Cardiac muscle cell (in vitro differentiated cells and primary cell): ENCODE results near the gene PLXNA2. TPM values are rescaled to one million over a fixed set of nuclear protein-coding genes. Genes with fewer than 3 reads are reported as not detected.
A peak's percentile ranks its signal among the peaks of the same experiment; 100 is the strongest.

Experiments used
- DNase-seq, 2 donors: peaks; one replicate each; pipeline versions ENCODE4 v3.0.0 to v3.0.0-alpha.2; 2010 to 2017; ENCODE audit warnings: low read depth in 1 of 2, low spot score in 1 of 2
- H3K27ac ChIP-seq: fragments of 200-600 bp; sonication (generic); 2 replicates; pipeline ENCODE4 v1.5.1; 2016
- H3K27me3 ChIP-seq: fragments of 200-600 bp; sonication (generic); 2 replicates; pipeline ENCODE4 v1.6.0; 2016; ENCODE audit warnings: control low read depth
- H3K36me3 ChIP-seq: fragments of 200-600 bp; sonication (generic); 2 replicates; pipeline ENCODE4 v1.5.1; 2016; ENCODE audit warnings: control low read depth
- H3K4me1 ChIP-seq: fragments of 200-600 bp; sonication (generic); 2 replicates; pipeline ENCODE4 v1.8.1; 2017; ENCODE audit warnings: low read depth, mild to moderate bottlenecking, mixed run types
- H3K4me3 ChIP-seq: fragments of 200-600 bp; sonication (generic); 2 replicates; pipeline ENCODE4 v1.5.1; 2016; ENCODE audit warnings: mild to moderate bottlenecking
- H3K9me3 ChIP-seq: fragments of 200-600 bp; sonication (generic); 2 replicates; pipeline ENCODE4 v1.5.1; 2017; ENCODE audit warnings: low read depth, mild to moderate bottlenecking, control low read depth
- CTCF ChIP-seq: IDR thresholded peaks from 2 replicates; pipeline ENCODE4 v1.5.1; 2012; ENCODE audit warnings: low read depth, mild to moderate bottlenecking, low read length
- polyA plus RNA-seq: library from polyadenylated mRNA; unstranded; fragments of >200 nt; fragmentation: Nextera tagmentation; extraction: Ambion mirVana; gene quantifications from 2 replicates; pipeline ENCODE4 v1.2.1, GENCODE V29; 2016
- total RNA-seq: library from RNA; depleted of rRNA; stranded (reverse); fragments of >200 nt; gene quantifications from 2 replicates; pipeline ENCODE4 v1.2.3, GENCODE V29; 2016

PLXNA2 gene
- total and polyA plus RNA-seq, 2 experiments from 2014 or later = 23.2 to 55.3 TPM

GRCh38 chr1:208089149-208089548 is 155.0 kb downstream of the PLXNA2 start:
- Histone ChIP-seq H3K27ac (no peak overlapping the region), H3K4me3 (no peak overlapping the region), H3K27me3 (no peaks in the 10 kb centered on the region), H3K36me3 (peaks cover 20% of the 10 kb centered on the region), H3K9me3 (no peaks in the 10 kb centered on the region), H3K4me1 (peaks cover 27% of the 10 kb centered on the region)
- no peak for TF ChIP-seq CTCF
- no peak for DNase-seq

- Histone ChIP-seq H3K27ac (no peak overlapping the region), H3K4me3 (no peak overlapping the region), H3K9me3 (no peaks in the 10 kb centered on the region), H3K4me1 (peaks cover 35% of the 10 kb centered on the region), H3K36me3 (peaks cover 18% of the 10 kb centered on the region), H3K27me3 (no peaks in the 10 kb centered on the region)
- DNase-seq = no peak
- TF ChIP-seq CTCF = no peak
Measured at GRCh38 chr1:208088319-208088718, 155.9 kb downstream of the PLXNA2 start.

GRCh38 chr1:208085655-208086515 is 158.3 kb downstream of the PLXNA2 start:
- Histone ChIP-seq H3K4me3 (no peak overlapping the region), H3K27ac (no peak overlapping the region), H3K9me3 (no peaks in the 10 kb centered on the region), H3K36me3 (peaks cover 3% of the 10 kb centered on the region), H3K4me1 (peaks cover 45% of the 10 kb centered on the region), H3K27me3 (no peaks in the 10 kb centered on the region)
- DNase-seq = peak in 1 of 2 donors; percentile 5
- no peak for TF ChIP-seq CTCF

- Histone ChIP-seq H3K4me1 (peaks cover 42% of the 10 kb centered on the region), H3K27me3 (no peaks in the 10 kb centered on the region), H3K27ac (no peak overlapping the region), H3K4me3 (no peak overlapping the region), H3K36me3 (no peaks in the 10 kb centered on the region), H3K9me3 (no peaks in the 10 kb centered on the region)
- no peak for TF ChIP-seq CTCF
- no peak for DNase-seq
Measured at GRCh38 chr1:208084764-208085163, 159.4 kb downstream of the PLXNA2 start.

- H3K36me3 ChIP-seq = no peaks in the 10 kb centered on the region
- TF ChIP-seq CTCF = no peak
- H3K4me1 ChIP-seq = peaks cover 42% of the 10 kb centered on the region
- no peak for DNase-seq
- H3K4me3 ChIP-seq = no peak overlapping the region
- no peaks in the 10 kb centered on the region for H3K27me3 ChIP-seq
- no peak overlapping the region for H3K27ac ChIP-seq
- no peaks in the 10 kb centered on the region for H3K9me3 ChIP-seq
Measured at GRCh38 chr1:208084220-208084619, 160.0 kb downstream of the PLXNA2 start.
